NCI-H446 treated with DMSO at 0.1 percent for 48 hours (cell line): ENCODE data around the gene COPB2.
A peak's percentile ranks its signal among the peaks of the same experiment; 100 is the strongest.
"Not testable (repeated sequence)": the region's sequence is repeated elsewhere in the genome, so short reads cannot be mapped to it uniquely, and the experiment has no call there.

Experiments used
- DNase-seq: peaks from one replicate; lab custom pipeline; 2025; lab: John Stamatoyannopoulos, UW

COPB2 gene

GRCh38 chr3:139389552-139390368 lies at the start of gene COPB2:
COPB2 (minus strand) TSS chr3:139389647; CDS start chr3:139389550, 97 bp downstream.
- peak; percentile 98 for DNase-seq

- DNase-seq, result no peak
Measured at GRCh38 chr3:139434764-139435307, 45.4 kb upstream of the COPB2 start.

GRCh38 chr3:139434228-139434627 lies 44.8 kb upstream of the COPB2 start:
- DNase-seq, result no peak

- no peak for DNase-seq
Measured at GRCh38 chr3:139433089-139433488, 43.6 kb upstream of the COPB2 start.

DNA sequence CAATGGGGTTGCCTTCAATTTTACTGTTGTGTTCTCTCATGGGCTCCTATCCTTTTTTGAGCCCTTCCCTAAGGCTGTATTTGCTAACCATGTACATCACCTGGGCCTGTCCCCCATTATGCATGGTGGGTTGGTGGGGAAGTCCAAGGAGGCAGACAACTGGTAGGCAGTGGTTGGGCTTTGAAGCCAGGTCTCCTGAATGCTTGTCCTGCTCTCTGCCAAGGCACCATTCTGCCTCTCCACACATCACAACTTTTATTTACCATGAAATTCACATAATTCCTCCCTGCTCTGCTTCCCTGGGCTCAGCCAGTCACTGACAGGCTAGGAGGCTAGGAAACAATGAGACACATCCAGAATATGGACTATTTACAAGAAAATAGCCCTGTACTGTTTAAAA lies 41.0 kb upstream of the COPB2 start:
- no peak for DNase-seq

DNA sequence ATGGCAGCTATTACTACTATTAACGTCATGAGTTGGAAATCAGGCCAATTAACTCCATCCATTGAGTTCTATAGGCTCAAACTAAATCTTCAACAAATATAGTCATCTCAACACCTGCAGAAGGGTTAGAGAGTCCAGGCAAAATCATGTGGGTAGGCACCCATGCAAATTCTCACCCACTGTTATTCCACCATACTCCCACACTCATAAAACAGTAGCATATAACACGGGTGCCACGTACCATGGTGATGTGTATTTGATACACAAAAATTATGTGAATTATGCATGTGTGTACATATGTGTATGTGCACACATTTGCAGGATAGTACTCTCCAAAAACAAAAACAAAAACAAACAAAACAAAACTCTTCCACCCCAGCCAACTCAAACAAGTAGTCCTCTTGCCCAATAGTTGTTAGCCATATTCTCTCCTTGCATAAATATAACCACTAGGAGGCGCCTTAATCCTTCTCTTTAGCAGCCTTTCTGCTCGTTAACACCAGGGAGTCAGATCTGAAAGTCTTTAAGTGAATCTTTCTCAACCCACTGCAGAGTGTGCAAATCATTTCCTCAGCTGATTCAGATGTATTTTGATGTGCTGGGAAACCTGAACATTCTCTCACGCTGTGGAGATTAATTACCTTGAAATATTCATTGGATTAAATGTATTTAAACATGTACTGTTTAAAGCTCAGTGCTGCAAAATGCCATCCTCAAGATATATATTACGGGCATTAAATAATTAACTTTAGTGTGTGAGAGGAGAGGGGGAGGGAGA lies 38.0 kb upstream of the COPB2 start:
- peak; percentile 53 for DNase-seq

GRCh38 chr3:139425745-139426400 lies 36.4 kb upstream of the COPB2 start:
- no peak for DNase-seq

GRCh38 chr3:139423232-139423631 lies 33.8 kb upstream of the COPB2 start:
- DNase-seq, result no peak

GRCh38 chr3:139421460-139421859 lies 32.0 kb upstream of the COPB2 start:
- no peak for DNase-seq

DNA sequence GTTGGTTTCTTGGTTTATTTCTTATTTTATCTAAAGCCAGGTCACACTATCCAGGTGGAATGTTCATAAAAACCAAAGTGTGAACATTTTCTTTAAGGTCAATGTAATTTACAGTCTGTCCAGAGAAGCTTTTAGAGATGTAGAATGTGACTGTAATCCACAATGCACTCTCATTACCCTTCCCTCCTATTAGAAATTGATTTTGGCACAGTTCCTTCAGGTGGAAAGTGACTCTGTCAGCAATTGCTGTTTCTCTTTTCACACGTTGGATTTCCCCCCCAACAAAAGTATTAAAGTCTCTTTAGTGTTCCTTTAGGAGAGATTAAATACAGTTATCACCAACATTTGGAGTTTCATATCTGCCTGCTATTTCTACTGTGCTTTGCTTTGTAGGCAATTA lies 31.6 kb upstream of the COPB2 start:
- DNase-seq, result no peak

GRCh38 chr3:139418144-139418543 lies 28.7 kb upstream of the COPB2 start:
- DNase-seq, result no peak

GRCh38 chr3:139416275-139416674 lies 26.8 kb upstream of the COPB2 start:
- DNase-seq, result no peak

DNA sequence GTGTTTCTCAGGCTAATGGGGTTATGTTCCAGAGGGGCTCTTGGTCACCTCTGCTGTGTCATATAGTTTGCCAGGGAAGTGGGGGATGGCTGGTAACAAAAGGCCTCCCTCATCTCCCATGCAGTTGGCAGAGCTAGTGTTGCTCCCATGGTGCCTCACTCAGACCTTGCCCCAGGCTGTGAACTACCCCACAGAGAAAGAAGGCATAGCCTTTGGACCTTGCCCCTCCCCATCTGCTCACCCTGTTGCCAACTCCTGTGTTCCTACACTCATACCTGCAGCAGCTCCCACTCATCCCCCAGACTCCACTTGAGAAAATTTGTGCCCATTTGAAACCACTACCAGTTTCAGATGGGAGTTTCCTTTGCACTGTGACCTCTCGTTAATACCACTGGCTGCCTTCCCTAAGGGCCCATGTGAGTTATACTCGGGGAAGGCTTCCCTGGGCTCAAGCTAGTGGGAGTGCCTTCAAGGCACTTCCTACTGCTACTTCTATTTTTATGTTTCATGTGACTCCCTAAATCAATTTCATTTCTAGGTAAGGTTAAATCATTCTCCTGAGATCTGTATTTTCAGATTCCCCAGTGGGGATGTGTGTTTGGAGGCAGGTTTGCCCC lies 25.3 kb upstream of the COPB2 start:
- no peak for DNase-seq

- DNase-seq, result not testable (repeated sequence)
Measured at GRCh38 chr3:139412891-139413290, 23.4 kb upstream of the COPB2 start.

GRCh38 chr3:139401155-139401554 lies 11.7 kb upstream of the COPB2 start:
- not testable (repeated sequence) for DNase-seq

- DNase-seq, result no peak
Measured at GRCh38 chr3:139396707-139397106, 7.3 kb upstream of the COPB2 start.

- DNase-seq, result no peak
Measured at GRCh38 chr3:139394116-139394515, 4.7 kb upstream of the COPB2 start.

GRCh38 chr3:139388821-139389551 lies 461 bp downstream of the COPB2 start:
- DNase-seq, result no peak

DNA sequence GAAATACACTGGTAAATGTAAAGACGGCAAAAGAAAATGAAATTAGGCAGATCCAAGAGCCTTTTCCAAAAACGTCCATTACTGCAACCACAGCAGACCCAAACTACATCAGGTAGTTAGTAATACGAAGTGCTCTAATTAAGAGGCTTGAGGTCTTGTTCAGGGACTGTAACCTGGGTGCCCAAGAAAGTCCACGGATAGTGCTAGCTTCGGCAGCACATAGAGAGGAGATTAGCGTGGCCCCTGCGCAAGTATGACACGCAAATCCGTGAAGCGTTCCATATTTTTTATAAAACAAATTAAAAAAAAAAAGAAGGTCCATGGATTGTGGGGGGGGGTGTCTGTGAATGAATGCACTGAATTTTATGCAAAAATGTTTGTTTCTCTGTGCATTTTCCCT lies 1.4 kb downstream of the COPB2 start:
- DNase-seq, result no peak

DNA sequence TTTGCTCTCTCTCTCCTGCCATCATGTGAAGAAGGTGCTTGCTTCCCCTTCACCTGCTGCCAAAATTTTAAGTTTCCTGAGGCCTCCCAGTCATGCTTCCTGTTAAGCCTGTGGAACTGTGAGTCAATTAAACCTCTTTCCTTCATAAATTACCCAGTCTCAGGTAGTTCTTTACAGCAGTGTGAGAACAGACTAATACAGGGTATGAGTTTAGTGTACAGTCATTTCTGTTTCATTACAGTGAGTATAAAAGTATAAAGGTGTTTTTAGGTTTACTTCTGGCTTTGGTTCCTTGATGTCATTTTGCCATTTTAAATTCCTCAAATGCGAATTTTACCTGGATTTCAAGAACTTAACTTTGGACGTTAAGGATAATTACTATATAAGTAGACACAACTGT lies 7.2 kb downstream of the COPB2 start:
- DNase-seq, result not testable (repeated sequence)

GRCh38 chr3:139380575-139380974 lies 8.9 kb downstream of the COPB2 start:
- DNase-seq, result no peak
